Peyer's patch (tissue), 4 donors: ENCODE results near the gene P2RX2.

ENCODE experiments used
- POLR2A ChIP-seq, 2 donors: fragments of 450-650 bp; IDR thresholded peaks; one replicate each; pipeline ENCODE4 v1.5.1; 2017; ENCODE audit warnings: antibody characterized with exemption in 2 of 2, mild to moderate bottlenecking in 2 of 2, moderate library complexity in 2 of 2
- TF ChIP-seq, protein P1 (sequence below), 6 experiments: fragments of 450-650 bp in 4 of 6; fragments of 200-600 bp in 2 of 6; sonication (generic) in 1 of 6; IDR thresholded peaks; one replicate each; pipeline ENCODE4 v1.5.1; 2017 to 2019; ENCODE audit warnings: antibody characterized with exemption in 6 of 6, mild to moderate bottlenecking in 3 of 6, moderate library complexity in 1 of 6

DNA sequence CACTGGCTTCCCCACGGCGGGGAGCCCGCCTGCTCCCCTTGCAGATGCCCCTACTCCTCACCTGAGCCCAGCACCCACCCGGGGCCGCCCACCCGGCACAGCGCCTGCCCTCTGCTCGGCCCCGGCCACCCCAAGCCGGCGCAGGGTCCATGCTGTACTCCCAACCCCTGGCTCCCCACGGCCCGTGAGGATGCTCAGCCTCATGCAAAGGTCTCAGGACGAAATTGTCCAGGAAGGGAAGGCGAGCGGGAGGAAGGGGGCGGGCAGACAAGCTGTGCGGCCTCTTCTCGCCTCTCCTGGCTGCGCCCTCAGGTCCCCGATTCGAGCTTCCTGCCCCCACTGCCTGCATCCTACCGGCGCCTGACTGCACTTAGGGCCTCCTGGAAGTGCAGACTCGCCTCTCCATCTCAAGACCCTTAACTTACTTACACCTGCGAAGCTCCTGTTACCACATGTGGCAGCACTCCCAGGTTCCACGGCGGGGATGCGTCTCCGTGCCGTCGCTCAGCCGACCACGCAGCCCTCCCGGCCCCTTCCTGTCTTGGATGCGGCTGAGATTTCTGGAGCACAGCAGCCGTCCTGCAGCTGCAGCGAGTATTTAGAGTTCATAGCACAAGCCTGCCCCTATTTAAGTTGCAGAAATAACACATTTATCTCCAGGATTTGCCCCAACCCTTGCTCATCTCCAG is 26.1 kb upstream of the P2RX2 start:
- TF ChIP-seq, protein P1, sequence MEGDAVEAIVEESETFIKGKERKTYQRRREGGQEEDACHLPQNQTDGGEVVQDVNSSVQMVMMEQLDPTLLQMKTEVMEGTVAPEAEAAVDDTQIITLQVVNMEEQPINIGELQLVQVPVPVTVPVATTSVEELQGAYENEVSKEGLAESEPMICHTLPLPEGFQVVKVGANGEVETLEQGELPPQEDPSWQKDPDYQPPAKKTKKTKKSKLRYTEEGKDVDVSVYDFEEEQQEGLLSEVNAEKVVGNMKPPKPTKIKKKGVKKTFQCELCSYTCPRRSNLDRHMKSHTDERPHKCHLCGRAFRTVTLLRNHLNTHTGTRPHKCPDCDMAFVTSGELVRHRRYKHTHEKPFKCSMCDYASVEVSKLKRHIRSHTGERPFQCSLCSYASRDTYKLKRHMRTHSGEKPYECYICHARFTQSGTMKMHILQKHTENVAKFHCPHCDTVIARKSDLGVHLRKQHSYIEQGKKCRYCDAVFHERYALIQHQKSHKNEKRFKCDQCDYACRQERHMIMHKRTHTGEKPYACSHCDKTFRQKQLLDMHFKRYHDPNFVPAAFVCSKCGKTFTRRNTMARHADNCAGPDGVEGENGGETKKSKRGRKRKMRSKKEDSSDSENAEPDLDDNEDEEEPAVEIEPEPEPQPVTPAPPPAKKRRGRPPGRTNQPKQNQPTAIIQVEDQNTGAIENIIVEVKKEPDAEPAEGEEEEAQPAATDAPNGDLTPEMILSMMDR (IDR thresholded peaks at IDR 0.05): no peak
- TF ChIP-seq POLR2A (IDR thresholded peaks at IDR 0.05): no peak
